Fibroblast of lung (primary cell): ENCODE data around the gene ZNF441. TPM values are rescaled to one million over a fixed set of nuclear protein-coding genes. Genes with fewer than 3 reads are reported as not detected.

Source experiments
- DNase-seq, 2 donors: peaks; one replicate each; pipeline versions ENCODE4 v3.0.0 to v3.0.0-alpha.2; 2010; ENCODE audit warnings: low read depth in 2 of 2
- H2AFZ ChIP-seq: 2 replicates; pipeline ENCODE4 v1.5.1; 2012; ENCODE audit warnings: low read length, control low read depth, inconsistent platforms
- H3K27ac ChIP-seq: 2 replicates; pipeline ENCODE4 v1.5.1; 2011; ENCODE audit warnings: low read length, control low read depth; ENCODE audit not compliant: insufficient read depth
- H3K27me3 ChIP-seq: 2 replicates; pipeline ENCODE4 v1.5.1; 2011; ENCODE audit warnings: mild to moderate bottlenecking, low read length; ENCODE audit not compliant: control insufficient read depth, insufficient read depth
- H3K36me3 ChIP-seq: 2 replicates; pipeline ENCODE4 v1.5.1; 2011; ENCODE audit warnings: low read length; ENCODE audit not compliant: control insufficient read depth, insufficient read depth
- H3K4me1 ChIP-seq: 2 replicates; pipeline ENCODE4 v1.5.1; 2011; ENCODE audit warnings: low read length; ENCODE audit not compliant: control insufficient read depth, insufficient read depth; ENCODE audit errors: extremely low read depth
- H3K4me2 ChIP-seq: 2 replicates; pipeline ENCODE4 v1.5.1; 2011; ENCODE audit warnings: low read length, control low read depth; ENCODE audit not compliant: insufficient read depth; ENCODE audit errors: extremely low read depth
- H3K4me3 ChIP-seq, 4 experiments: fragments of 200-600 bp in 1 of 4; sonication (generic) in 1 of 4; replicated peaks in 1 of 4; 2 replicates each; pipeline ENCODE4 v1.5.1; 2011 to 2016; ENCODE audit warnings: low read length in 4 of 4, low read depth in 3 of 4, mild to moderate bottlenecking in 3 of 4, control low read depth in 2 of 4, inconsistent platforms in 1 of 4, mixed read lengths in 1 of 4; ENCODE audit not compliant: insufficient read depth in 1 of 4; ENCODE audit errors: control extremely low read depth in 1 of 4
- H3K79me2 ChIP-seq: 2 replicates; pipeline ENCODE4 v1.5.1; 2012; ENCODE audit warnings: mild to moderate bottlenecking, low read length, inconsistent platforms; ENCODE audit not compliant: control insufficient read depth, insufficient read depth
- H3K9ac ChIP-seq: 2 replicates; pipeline ENCODE4 v1.5.1; 2011; ENCODE audit warnings: mild to moderate bottlenecking, low read length, control low read depth; ENCODE audit not compliant: insufficient read depth
- H3K9me3 ChIP-seq: 2 replicates; pipeline ENCODE4 v1.5.1; 2012; ENCODE audit warnings: low read depth, low read length; ENCODE audit not compliant: control insufficient read depth, insufficient read depth
- H4K20me1 ChIP-seq: 2 replicates; pipeline ENCODE4 v1.5.1; 2011; ENCODE audit warnings: low read length; ENCODE audit not compliant: control insufficient read depth, insufficient read depth; ENCODE audit errors: extremely low read depth
- EZH2 ChIP-seq: IDR thresholded peaks from 2 replicates; pipeline ENCODE4 v1.5.1; 2012; ENCODE audit warnings: low read length, control low read depth, mild to moderate bottlenecking; ENCODE audit errors: missing control alignments
- polyA minus RNA-seq: library from RNA; depleted of rRNA, polyadenylated mRNA; stranded (reverse); fragments of >200 nt; gene quantifications from 2 replicates; pipeline ENCODE4 v1.2.3, GENCODE V29; 2011; ENCODE audit warnings: low replicate concordance
- polyA plus RNA-seq, 2 donors: library from polyadenylated mRNA; depleted of rRNA in 1 of 2; stranded (reverse) in 1 of 2; unstranded in 1 of 2; fragments of >200 nt; gene quantifications; 2 replicates each; pipeline ENCODE4 v1.2.1, GENCODE V29; 2011 to 2012; ENCODE audit warnings: missing spikeins in 1 of 2
- total RNA-seq: library from RNA; depleted of rRNA; stranded (reverse); fragments of >200 nt; gene quantifications from 2 replicates; pipeline ENCODE4 v1.2.1, GENCODE V29; 2014
- TF ChIP-seq, protein P1 (sequence below), 2 donors: IDR thresholded peaks in 1 of 2; conservative IDR thresholded peaks in 1 of 2; 1 replicate in 1 of 2; 2 replicates in 1 of 2; pipeline ENCODE4 v1.5.1; 2011 to 2012; ENCODE audit warnings: low read length in 2 of 2, control low read depth in 1 of 2, inconsistent platforms in 1 of 2, low read depth in 1 of 2, mild to moderate bottlenecking in 1 of 2

ZNF441 gene
- total RNA-seq (11.8 and 21.1 TPM in 2 replicates), polyA plus RNA-seq (3.2 and 5.4 TPM in 2 replicates), polyA minus RNA-seq (0.93 and 1.5 TPM in 2 replicates)
- polyA plus RNA-seq (2012), result 2.1 and 3.5 TPM in 2 replicates

DNA sequence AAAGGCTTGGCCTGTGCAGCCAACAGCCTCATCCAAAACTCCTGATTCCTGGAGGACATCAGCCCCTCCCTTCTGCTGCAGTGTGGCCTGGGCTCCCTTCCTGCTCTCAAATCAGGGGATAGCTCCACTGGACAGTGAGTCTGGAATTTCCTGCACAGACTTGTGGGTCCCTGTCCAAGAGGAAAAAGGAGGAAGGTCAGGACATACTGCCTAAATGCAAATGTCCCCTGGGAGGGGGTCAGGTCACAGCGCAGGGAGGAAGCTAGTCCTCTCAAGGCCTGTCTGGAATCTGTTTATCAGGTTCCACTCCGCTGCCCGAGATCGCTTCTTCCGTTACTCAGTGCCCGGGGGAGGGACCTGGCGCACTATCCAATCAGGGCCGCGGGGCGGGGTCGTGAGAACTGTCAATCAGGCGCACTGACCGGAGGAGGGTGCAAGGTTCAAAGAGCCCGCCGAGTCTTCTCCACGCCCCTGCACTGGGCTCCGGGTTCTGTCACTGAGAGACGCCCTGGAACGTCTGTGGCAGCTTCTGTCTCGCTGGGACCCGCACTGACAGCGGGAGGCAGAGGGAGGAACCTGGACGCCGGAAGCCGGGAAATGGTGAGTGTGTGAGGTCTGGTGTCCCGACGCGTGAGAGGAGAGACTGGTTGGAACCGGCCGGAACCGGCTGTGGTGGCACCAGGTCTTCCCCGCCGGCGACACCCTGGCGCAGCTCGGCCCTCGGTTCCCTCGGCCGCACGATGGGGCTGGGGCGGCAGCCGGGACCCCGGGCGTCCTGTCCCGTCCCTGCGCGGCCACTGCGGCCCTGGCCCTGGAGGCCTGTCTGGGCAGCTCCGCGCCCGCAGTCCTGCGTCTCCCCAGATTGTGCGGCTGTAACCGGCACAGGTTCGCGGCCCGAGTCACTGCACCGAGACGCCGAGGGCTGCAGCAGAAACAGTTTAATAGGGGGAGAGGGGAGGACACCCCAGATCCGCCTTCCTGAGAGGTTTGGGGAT is at the start of gene ZNF441:
Gene ZNF441, plus strand, starts transcription at position 404 of the 995 bp plus-strand sequence. Its CDS starts 194 bp downstream, at position 598.
- Histone ChIP-seq H4K20me1 (no peaks in the 10 kb centered on the region), H3K79me2 (peaks cover 20% of the 10 kb centered on the region), H2AFZ (peak within 1 kb of the TSS; percentile 99), H3K4me2 (peak within 1 kb of the TSS; percentile 92), H3K36me3 (no peaks in the 10 kb centered on the region), H3K4me1 (peaks cover 4% of the 10 kb centered on the region), H3K9ac (peak within 1 kb of the TSS; percentile 97), H3K27ac (peak within 1 kb of the TSS; percentile 94), H3K9me3 (no peaks in the 10 kb centered on the region), H3K4me3 (peak within 1 kb of the TSS; percentile 66 to 92 (median 88)), H3K27me3 (no peaks in the 10 kb centered on the region)
- TF ChIP-seq, protein P1, sequence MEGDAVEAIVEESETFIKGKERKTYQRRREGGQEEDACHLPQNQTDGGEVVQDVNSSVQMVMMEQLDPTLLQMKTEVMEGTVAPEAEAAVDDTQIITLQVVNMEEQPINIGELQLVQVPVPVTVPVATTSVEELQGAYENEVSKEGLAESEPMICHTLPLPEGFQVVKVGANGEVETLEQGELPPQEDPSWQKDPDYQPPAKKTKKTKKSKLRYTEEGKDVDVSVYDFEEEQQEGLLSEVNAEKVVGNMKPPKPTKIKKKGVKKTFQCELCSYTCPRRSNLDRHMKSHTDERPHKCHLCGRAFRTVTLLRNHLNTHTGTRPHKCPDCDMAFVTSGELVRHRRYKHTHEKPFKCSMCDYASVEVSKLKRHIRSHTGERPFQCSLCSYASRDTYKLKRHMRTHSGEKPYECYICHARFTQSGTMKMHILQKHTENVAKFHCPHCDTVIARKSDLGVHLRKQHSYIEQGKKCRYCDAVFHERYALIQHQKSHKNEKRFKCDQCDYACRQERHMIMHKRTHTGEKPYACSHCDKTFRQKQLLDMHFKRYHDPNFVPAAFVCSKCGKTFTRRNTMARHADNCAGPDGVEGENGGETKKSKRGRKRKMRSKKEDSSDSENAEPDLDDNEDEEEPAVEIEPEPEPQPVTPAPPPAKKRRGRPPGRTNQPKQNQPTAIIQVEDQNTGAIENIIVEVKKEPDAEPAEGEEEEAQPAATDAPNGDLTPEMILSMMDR (conservative IDR thresholded peaks at IDR 0.05 in 1 of 2, IDR thresholded peaks at IDR 0.05 in 1 of 2; ENCODE audit: low read depth in 1 of 2, low read length in 2 of 2), result no peak
- TF ChIP-seq EZH2, result no peak
- peak; percentile 91 to 93 for DNase-seq

DNA sequence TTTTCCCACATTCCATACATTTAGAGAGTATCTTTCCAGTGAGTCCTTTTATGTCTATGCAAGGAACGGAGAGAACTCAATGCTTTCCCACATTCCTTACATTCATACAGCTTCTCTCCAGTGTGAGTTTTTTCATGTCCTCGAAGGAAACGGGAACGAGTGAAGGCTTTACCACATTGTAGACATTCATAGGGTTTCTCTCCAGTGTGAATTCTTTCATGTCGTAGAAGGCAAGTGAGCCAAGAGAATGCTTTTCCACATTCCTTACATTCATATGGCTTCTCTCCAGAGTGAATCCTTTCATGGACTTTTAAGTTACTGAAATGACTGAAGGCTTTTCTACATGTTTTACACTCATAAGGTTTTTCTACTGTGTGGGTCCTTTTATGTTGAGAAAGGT is 45.1 kb upstream of the ZNF441 start:
- Histone ChIP-seq H2AFZ (no peak overlapping the region), H3K4me1 (no peaks in the 10 kb centered on the region), H3K36me3 (peaks cover 6% of the 10 kb centered on the region), H3K27ac (no peak overlapping the region), H3K9me3 (peaks cover 6% of the 10 kb centered on the region), H3K79me2 (no peaks in the 10 kb centered on the region), H3K4me2 (no peak overlapping the region), H3K27me3 (no peaks in the 10 kb centered on the region), H3K4me3 (no peak overlapping the region), H4K20me1 (no peaks in the 10 kb centered on the region), H3K9ac (no peak overlapping the region)
- no peak for DNase-seq
- no peak for TF ChIP-seq EZH2
- TF ChIP-seq, protein P1 (conservative IDR thresholded peaks at IDR 0.05 in 1 of 2, IDR thresholded peaks at IDR 0.05 in 1 of 2; ENCODE audit: low read depth in 1 of 2, low read length in 2 of 2), result no peak

DNA sequence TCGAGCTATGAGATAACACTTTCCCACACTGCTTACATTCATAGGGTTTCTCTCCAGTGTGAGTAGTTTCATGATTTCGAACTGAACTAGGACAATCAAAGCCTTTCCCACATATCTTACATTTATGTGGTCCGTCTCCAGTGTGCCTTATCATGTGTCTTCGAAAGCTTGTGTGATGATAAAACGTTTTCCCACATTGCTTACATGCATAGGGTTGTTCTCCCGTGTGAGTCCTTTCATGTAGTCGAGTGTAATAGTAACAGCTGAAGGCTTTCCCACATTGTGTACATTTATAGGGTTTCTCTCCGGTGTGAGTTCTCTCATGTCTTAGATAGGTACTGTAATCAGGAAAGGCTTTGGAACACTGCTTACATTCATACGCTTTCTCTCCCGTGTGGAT is 44.4 kb upstream of the ZNF441 start:
- Histone ChIP-seq H3K9ac (no peak overlapping the region), H3K27me3 (no peaks in the 10 kb centered on the region), H3K79me2 (no peaks in the 10 kb centered on the region), H3K9me3 (peaks cover 6% of the 10 kb centered on the region), H3K4me2 (no peak overlapping the region), H3K4me3 (no peak overlapping the region), H3K27ac (no peak overlapping the region), H4K20me1 (no peaks in the 10 kb centered on the region), H3K36me3 (peaks cover 6% of the 10 kb centered on the region), H2AFZ (no peak overlapping the region), H3K4me1 (no peaks in the 10 kb centered on the region)
- DNase-seq, result no peak
- TF ChIP-seq, protein P1 (conservative IDR thresholded peaks at IDR 0.05 in 1 of 2, IDR thresholded peaks at IDR 0.05 in 1 of 2; ENCODE audit: low read depth in 1 of 2, low read length in 2 of 2), result no peak
- TF ChIP-seq EZH2, result no peak
